SK-N-SH treated with all-trans-retinoic acid at 6 μM for 48 hours (cell line): ENCODE results near the gene CTIF.
A peak's percentile ranks its signal among the peaks of the same experiment; 100 is the strongest.

Experiments used
- ATAC-seq: fragments of 200-7000 bp; cut with Tn5 transposase; 3 replicates; pipeline ENCODE4 v1.9.1; 2020; ENCODE audit warnings: mild to moderate bottlenecking, moderate library complexity
- ARNTL ChIP-seq: fragments of 450-650 bp; formaldehyde crosslinking; IDR thresholded peaks from 2 replicates; pipeline ENCODE4 v1.5.0; 2020; ENCODE audit warnings: low read depth, mild to moderate bottlenecking, moderate library complexity, borderline replicate concordance
- BACH2 ChIP-seq: fragments of 250-450 bp; sonication (Bioruptor Pico); IDR thresholded peaks from 2 replicates; pipeline ENCODE4 v1.9.0; 2021; ENCODE audit warnings: mild to moderate bottlenecking, borderline replicate concordance
- CSDC2 ChIP-seq: fragments of 250-450 bp; sonication (Bioruptor Pico); IDR thresholded peaks from 2 replicates; pipeline ENCODE4 v1.5.0; 2020; ENCODE audit warnings: mild to moderate bottlenecking, moderate library complexity
- ESRRG ChIP-seq: fragments of 250-450 bp; sonication (Bioruptor Pico); IDR thresholded peaks from 2 replicates; pipeline ENCODE4 v1.6.1; 2021; ENCODE audit warnings: mild to moderate bottlenecking
- ISL1 ChIP-seq: fragments of 250-450 bp; sonication (Bioruptor Pico); IDR thresholded peaks from 2 replicates; pipeline ENCODE4 v2.1.2; 2022; ENCODE audit warnings: mild to moderate bottlenecking, moderate library complexity
- OSR1 ChIP-seq: fragments of 250-450 bp; sonication (Bioruptor Pico); IDR thresholded peaks from 2 replicates; pipeline ENCODE4 v1.8.0; 2022; ENCODE audit warnings: moderate library complexity, mild to moderate bottlenecking, inconsistent platforms
- PPARA ChIP-seq: fragments of 250-450 bp; sonication (Bioruptor Pico); IDR thresholded peaks from 2 replicates; pipeline ENCODE4 v1.5.0; 2020; ENCODE audit warnings: mild to moderate bottlenecking, borderline replicate concordance
- RARB ChIP-seq: fragments of 250-450 bp; sonication (Bioruptor Pico); IDR thresholded peaks from 2 replicates; pipeline ENCODE4 v1.8.0; 2021; ENCODE audit warnings: mild to moderate bottlenecking, moderate library complexity
- SNAI2 ChIP-seq: fragments of 250-450 bp; sonication (Bioruptor Pico); IDR thresholded peaks from 2 replicates; pipeline ENCODE4 v1.5.0; 2020; ENCODE audit warnings: mild to moderate bottlenecking, moderate library complexity
- TCF4 ChIP-seq: fragments of 250-450 bp; sonication (Bioruptor Pico); IDR thresholded peaks from 2 replicates; pipeline ENCODE4 v1.8.0; 2021; ENCODE audit warnings: mild to moderate bottlenecking, moderate library complexity, borderline replicate concordance
- TOX ChIP-seq: fragments of 250-450 bp; sonication (Bioruptor Pico); IDR thresholded peaks from 2 replicates; pipeline ENCODE4 v1.8.0; 2021; ENCODE audit warnings: mild to moderate bottlenecking, moderate library complexity, borderline replicate concordance
- ZC3H10 ChIP-seq: fragments of 250-450 bp; sonication (Bioruptor Pico); IDR thresholded peaks from 2 replicates; pipeline ENCODE4 v1.5.1; 2021; ENCODE audit warnings: mild to moderate bottlenecking, moderate library complexity
- ZFP3 ChIP-seq: fragments of 250-450 bp; sonication (Bioruptor Pico); IDR thresholded peaks from 2 replicates; pipeline ENCODE4 v1.5.0; 2020; ENCODE audit warnings: mild to moderate bottlenecking, moderate library complexity
- ZFP30 ChIP-seq: fragments of 450-650 bp; formaldehyde crosslinking; IDR thresholded peaks from 2 replicates; pipeline ENCODE4 v1.5.0; 2022; ENCODE audit warnings: mild to moderate bottlenecking, moderate library complexity
- ZNF565 ChIP-seq: fragments of 450-650 bp; formaldehyde crosslinking; conservative IDR thresholded peaks from 2 replicates; pipeline ENCODE4 v1.5.0; 2020; ENCODE audit warnings: low read depth, mild to moderate bottlenecking, moderate library complexity
- ZNF70 ChIP-seq: fragments of 450-650 bp; formaldehyde crosslinking; IDR thresholded peaks from 2 replicates; pipeline ENCODE4 v1.5.0; 2020; ENCODE audit warnings: mild to moderate bottlenecking, moderate library complexity
- TF ChIP-seq, protein P1 (sequence below): fragments of 250-450 bp; sonication (Bioruptor Pico); IDR thresholded peaks from 2 replicates; pipeline ENCODE4 v1.5.1; 2021; ENCODE audit warnings: mild to moderate bottlenecking, moderate library complexity
- TF ChIP-seq, protein P2 (sequence below): fragments of 250-450 bp; sonication (Bioruptor Pico); IDR thresholded peaks from 2 replicates; pipeline ENCODE4 v1.8.0; 2020; ENCODE audit warnings: mild to moderate bottlenecking, moderate library complexity, borderline replicate concordance
- TF ChIP-seq, protein P3 (sequence below): fragments of 250-450 bp; sonication (Bioruptor Pico); IDR thresholded peaks from 2 replicates; pipeline ENCODE4 v1.5.1; 2020; ENCODE audit warnings: low read depth, mild to moderate bottlenecking, moderate library complexity
- TF ChIP-seq, protein P4 (sequence below): fragments of 250-450 bp; sonication (Bioruptor Pico); IDR thresholded peaks from 2 replicates; pipeline ENCODE4 v1.8.0; 2021; ENCODE audit warnings: low read depth, mild to moderate bottlenecking, moderate library complexity, borderline replicate concordance
- TF ChIP-seq, protein P5 (sequence below): fragments of 250-450 bp; sonication (Bioruptor Pico); IDR thresholded peaks from 2 replicates; pipeline ENCODE4 v1.5.0; 2020; ENCODE audit warnings: mild to moderate bottlenecking, moderate library complexity

CTIF gene

DNA sequence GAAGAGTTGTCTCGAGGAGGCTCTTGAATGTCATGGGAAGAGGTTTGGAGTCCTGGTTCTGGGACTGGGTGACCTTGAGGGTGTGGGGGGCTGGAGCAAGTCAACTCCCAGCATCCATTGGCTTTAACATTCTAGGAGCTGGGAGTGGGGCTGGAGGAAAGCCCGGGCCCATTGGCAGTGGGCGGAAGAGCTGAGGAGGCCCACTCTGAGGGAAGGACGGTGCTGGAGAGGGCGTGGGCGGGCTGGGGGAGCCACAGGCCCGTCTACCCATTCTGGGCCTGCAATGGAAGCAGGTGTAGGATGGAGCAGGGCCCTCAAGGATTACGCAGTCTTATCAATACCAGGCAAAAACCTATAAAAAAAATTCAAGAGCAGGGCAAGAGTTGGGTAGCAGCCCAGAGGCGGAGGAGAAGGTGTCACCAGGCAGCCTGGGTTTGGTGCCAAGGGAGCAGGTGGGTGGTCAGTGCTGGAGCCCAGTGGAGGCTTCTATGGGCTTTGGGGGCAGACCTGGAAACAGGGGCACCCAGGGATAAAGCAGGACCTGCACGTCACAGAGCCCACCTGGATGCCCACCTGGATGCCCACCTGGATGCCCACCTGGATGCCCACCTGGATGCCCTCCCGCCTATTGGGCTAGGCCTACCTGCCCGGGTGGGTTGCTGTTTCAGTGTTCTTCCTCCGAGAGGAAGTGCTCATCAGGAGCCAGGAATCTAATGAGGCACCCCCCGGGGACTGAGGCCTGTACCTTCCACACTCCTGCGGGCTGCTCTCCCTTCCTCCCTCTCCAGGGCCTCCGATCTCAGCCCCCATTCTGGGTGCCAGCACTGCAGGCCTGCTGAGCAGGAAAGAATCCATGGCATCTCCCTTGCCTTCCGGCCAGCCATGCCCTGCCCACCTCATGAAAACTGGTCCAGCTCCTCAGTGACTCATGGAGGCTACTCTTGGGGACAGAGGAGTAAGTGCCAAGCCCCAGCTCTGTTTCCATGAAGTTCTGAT lies 71.3 kb downstream of the CTIF start:
- peak; percentile 27; the same call in 2 of the 3 replicates for ATAC-seq
- TF ChIP-seq ESRRG (CRISPR knock-in tag) = no peak
- TF ChIP-seq ZC3H10 = no peak
- TF ChIP-seq, protein P1, sequence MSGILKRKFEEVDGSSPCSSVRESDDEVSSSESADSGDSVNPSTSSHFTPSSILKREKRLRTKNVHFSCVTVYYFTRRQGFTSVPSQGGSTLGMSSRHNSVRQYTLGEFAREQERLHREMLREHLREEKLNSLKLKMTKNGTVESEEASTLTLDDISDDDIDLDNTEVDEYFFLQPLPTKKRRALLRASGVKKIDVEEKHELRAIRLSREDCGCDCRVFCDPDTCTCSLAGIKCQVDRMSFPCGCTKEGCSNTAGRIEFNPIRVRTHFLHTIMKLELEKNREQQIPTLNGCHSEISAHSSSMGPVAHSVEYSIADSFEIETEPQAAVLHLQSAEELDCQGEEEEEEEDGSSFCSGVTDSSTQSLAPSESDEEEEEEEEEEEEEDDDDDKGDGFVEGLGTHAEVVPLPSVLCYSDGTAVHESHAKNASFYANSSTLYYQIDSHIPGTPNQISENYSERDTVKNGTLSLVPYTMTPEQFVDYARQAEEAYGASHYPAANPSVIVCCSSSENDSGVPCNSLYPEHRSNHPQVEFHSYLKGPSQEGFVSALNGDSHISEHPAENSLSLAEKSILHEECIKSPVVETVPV (CRISPR knock-in tag) = no peak

DNA sequence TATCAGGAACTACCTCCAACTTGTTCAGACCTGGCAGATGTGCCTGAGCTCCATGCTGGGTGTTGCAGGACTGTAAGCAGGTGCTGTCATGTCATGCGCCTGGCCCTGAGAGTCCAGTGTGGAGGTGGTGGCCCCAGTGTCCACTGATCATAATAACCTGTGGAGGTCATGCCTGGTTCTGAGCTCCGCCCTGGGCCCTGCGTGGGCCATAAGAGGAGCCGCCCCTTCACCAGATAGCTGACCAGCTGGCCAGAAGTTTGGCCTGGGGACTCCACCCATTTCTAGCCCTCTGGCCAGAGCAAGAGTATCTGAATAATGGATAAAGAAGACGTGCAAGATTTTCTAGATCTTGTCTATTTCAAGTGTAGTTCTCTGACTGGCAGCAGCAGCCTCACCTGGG lies 72.4 kb downstream of the CTIF start:
- ATAC-seq = no peak
- TF ChIP-seq CSDC2 (no peak), TCF4 (CRISPR knock-in tag) (no peak), PPARA (no peak), ZFP3 (no peak), BACH2 (CRISPR knock-in tag) (no peak), ZC3H10 (no peak), ISL1 (no peak), ZFP30 (no peak)
- TF ChIP-seq, protein P2, sequence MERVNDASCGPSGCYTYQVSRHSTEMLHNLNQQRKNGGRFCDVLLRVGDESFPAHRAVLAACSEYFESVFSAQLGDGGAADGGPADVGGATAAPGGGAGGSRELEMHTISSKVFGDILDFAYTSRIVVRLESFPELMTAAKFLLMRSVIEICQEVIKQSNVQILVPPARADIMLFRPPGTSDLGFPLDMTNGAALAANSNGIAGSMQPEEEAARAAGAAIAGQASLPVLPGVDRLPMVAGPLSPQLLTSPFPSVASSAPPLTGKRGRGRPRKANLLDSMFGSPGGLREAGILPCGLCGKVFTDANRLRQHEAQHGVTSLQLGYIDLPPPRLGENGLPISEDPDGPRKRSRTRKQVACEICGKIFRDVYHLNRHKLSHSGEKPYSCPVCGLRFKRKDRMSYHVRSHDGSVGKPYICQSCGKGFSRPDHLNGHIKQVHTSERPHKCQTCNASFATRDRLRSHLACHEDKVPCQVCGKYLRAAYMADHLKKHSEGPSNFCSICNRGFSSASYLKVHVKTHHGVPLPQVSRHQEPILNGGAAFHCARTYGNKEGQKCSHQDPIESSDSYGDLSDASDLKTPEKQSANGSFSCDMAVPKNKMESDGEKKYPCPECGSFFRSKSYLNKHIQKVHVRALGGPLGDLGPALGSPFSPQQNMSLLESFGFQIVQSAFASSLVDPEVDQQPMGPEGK (CRISPR knock-in tag) = no peak
- TF ChIP-seq, protein P3, sequence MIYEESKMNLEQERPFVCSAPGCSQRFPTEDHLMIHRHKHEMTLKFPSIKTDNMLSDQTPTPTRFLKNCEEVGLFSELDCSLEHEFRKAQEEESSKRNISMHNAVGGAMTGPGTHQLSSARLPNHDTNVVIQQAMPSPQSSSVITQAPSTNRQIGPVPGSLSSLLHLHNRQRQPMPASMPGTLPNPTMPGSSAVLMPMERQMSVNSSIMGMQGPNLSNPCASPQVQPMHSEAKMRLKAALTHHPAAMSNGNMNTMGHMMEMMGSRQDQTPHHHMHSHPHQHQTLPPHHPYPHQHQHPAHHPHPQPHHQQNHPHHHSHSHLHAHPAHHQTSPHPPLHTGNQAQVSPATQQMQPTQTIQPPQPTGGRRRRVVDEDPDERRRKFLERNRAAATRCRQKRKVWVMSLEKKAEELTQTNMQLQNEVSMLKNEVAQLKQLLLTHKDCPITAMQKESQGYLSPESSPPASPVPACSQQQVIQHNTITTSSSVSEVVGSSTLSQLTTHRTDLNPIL = no peak
- TF ChIP-seq, protein P4, sequence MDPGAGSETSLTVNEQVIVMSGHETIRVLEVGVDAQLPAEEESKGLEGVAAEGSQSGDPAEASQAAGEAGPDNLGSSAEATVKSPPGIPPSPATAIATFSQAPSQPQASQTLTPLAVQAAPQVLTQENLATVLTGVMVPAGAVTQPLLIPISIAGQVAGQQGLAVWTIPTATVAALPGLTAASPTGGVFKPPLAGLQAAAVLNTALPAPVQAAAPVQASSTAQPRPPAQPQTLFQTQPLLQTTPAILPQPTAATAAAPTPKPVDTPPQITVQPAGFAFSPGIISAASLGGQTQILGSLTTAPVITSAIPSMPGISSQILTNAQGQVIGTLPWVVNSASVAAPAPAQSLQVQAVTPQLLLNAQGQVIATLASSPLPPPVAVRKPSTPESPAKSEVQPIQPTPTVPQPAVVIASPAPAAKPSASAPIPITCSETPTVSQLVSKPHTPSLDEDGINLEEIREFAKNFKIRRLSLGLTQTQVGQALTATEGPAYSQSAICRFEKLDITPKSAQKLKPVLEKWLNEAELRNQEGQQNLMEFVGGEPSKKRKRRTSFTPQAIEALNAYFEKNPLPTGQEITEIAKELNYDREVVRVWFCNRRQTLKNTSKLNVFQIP = no peak

DNA sequence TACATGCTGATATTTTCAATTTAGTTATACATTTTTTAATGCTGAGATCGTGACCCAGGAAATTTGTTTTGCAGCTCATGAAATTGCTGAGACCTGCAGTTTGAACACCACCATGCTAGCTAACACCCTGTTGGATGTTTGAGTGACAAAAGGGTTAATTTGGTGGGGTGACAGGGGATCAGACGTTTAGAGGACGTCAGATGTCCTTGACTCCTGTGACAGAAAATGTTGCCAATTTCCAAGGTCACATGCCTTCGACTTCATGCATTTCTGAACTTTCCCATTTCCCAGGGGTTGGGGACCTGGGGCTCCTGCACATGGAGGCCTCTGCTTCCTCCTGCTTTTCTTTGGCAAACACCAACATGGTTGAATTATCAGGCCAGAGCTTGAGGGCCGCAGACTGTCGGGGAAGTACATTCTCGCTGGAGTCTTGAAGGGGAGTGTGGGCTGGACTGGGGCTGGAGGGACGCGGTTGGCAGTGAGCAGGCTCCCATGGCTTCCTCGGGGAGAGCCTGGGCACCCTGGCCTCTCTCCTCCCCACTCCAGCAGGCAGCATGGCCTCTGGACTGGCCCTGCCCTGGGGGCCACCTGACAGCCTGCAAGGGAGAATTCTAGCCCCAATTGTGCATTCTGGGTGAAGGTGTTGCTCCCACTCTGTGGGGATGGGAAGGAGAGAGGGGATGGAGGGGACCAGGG lies 73.1 kb downstream of the CTIF start:
- ATAC-seq = no peak
- TF ChIP-seq, protein P4 = no peak
- TF ChIP-seq, protein P5, sequence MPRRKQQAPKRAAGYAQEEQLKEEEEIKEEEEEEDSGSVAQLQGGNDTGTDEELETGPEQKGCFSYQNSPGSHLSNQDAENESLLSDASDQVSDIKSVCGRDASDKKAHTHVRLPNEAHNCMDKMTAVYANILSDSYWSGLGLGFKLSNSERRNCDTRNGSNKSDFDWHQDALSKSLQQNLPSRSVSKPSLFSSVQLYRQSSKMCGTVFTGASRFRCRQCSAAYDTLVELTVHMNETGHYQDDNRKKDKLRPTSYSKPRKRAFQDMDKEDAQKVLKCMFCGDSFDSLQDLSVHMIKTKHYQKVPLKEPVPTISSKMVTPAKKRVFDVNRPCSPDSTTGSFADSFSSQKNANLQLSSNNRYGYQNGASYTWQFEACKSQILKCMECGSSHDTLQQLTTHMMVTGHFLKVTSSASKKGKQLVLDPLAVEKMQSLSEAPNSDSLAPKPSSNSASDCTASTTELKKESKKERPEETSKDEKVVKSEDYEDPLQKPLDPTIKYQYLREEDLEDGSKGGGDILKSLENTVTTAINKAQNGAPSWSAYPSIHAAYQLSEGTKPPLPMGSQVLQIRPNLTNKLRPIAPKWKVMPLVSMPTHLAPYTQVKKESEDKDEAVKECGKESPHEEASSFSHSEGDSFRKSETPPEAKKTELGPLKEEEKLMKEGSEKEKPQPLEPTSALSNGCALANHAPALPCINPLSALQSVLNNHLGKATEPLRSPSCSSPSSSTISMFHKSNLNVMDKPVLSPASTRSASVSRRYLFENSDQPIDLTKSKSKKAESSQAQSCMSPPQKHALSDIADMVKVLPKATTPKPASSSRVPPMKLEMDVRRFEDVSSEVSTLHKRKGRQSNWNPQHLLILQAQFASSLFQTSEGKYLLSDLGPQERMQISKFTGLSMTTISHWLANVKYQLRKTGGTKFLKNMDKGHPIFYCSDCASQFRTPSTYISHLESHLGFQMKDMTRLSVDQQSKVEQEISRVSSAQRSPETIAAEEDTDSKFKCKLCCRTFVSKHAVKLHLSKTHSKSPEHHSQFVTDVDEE = no peak
- no peak for TF ChIP-seq ZNF70 (CRISPR knock-in tag)
- no peak for TF ChIP-seq ZNF565 (CRISPR knock-in tag)
- no peak for TF ChIP-seq ZFP3
- TF ChIP-seq TOX (CRISPR knock-in tag) = no peak
- TF ChIP-seq TCF4 (CRISPR knock-in tag) = no peak
- TF ChIP-seq BACH2 (CRISPR knock-in tag) = no peak
- no peak for TF ChIP-seq ESRRG (CRISPR knock-in tag)
- TF ChIP-seq ZFP30 = no peak
- no peak for TF ChIP-seq ZC3H10
- no peak for TF ChIP-seq RARB (CRISPR knock-in tag)
- TF ChIP-seq ARNTL (CRISPR knock-in tag) = no peak
- TF ChIP-seq OSR1 (CRISPR knock-in tag) = no peak
- no peak for TF ChIP-seq PPARA
- TF ChIP-seq, protein P1 (CRISPR knock-in tag) = no peak
- TF ChIP-seq, protein P2 (CRISPR knock-in tag) = no peak
- TF ChIP-seq SNAI2 (CRISPR knock-in tag) = no peak
